GM19463 (cell line): ENCODE data around the gene SLC6A6.

Source experiments
- ATAC-seq: cut with Tn5 transposase; IDR thresholded peaks from one replicate; pipeline ENCODE4 v1.9.1; 2021; ENCODE audit warnings: mild to moderate bottlenecking, moderate library complexity; ENCODE audit not compliant: unreplicated experiment

Gene SLC6A6

DNA sequence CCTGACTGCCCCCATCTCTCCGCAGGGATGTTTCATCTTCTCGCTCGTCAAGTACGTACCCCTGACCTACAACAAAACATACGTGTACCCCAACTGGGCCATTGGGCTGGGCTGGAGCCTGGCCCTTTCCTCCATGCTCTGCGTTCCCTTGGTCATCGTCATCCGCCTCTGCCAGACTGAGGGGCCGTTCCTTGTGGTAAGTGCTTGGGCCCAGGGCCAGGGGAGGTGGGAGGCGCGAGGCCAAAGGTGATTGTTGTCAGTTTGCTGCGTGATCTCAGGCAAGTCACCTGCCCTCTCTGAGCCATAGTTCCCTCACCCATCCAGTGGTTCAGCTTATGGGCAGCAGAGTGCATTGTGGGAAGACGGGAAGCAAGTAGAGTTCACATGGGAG lies 79.2 kb downstream of the SLC6A6 start:
- no peak for ATAC-seq

- no peak for ATAC-seq
Measured at GRCh38 chr3:14482271-14482721, 79.9 kb downstream of the SLC6A6 start.

GRCh38 chr3:14483286-14483685 lies 80.9 kb downstream of the SLC6A6 start:
- no peak for ATAC-seq

DNA sequence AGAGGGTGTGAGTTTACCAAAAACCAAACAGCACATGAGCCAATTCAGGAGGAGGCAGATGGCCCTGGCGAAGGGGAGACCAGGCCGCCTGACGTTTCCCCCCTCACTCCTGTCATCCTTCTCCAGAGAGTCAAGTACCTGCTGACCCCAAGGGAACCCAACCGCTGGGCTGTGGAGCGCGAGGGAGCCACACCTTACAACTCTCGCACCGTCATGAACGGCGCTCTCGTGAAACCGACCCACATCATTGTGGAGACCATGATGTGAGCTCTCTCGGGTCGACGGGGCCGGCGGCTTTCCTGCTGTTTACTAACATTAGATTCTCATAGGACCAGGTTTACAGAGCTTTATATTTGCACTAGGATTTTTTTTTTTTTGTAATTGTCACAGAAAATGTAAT lies 82.3 kb downstream of the SLC6A6 start:
- ATAC-seq = no peak

DNA sequence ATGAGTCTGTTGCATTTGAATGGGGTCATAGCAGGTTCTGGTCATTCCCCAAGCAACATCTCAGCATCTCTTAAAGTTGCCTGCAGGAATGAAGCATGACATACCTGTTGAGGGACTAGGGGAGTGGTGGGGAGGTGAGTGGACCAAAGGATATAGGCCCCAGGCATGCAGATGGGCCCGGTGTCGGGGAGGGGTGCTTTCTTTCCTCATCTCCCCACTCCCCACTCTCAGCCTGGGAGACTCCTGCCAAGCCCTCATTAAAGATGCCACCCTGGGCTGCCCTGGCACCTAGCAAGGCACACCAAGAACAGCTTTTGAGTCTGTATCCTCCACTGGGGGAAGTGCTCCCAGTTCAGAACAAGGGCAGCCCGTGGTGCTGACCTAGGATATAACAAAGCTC lies 83.6 kb downstream of the SLC6A6 start:
- no peak for ATAC-seq

DNA sequence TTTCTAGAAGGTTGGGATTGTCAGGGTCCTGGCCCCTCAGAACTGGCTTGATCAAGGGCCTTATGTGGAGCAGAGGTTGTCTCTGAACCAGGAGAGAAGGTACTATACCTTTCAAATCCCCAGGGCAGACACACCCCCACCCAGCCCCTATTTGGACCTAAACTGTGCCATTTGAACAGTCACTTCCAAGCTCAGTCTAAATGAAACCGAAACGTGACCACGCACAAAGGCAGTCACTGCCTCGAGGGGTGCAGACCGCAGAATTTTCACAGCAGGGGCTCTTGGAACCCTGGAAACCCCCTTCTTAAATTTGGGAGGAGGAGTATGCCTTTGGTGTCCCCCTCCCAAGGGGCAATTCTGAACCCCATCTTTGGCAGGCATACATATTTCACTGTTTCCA lies 84.1 kb downstream of the SLC6A6 start:
- ATAC-seq = no peak

GRCh38 chr3:14487086-14487485 lies 84.7 kb downstream of the SLC6A6 start:
- ATAC-seq = no peak

GRCh38 chr3:14487821-14488220 lies 85.4 kb downstream of the SLC6A6 start:
- no peak for ATAC-seq

DNA sequence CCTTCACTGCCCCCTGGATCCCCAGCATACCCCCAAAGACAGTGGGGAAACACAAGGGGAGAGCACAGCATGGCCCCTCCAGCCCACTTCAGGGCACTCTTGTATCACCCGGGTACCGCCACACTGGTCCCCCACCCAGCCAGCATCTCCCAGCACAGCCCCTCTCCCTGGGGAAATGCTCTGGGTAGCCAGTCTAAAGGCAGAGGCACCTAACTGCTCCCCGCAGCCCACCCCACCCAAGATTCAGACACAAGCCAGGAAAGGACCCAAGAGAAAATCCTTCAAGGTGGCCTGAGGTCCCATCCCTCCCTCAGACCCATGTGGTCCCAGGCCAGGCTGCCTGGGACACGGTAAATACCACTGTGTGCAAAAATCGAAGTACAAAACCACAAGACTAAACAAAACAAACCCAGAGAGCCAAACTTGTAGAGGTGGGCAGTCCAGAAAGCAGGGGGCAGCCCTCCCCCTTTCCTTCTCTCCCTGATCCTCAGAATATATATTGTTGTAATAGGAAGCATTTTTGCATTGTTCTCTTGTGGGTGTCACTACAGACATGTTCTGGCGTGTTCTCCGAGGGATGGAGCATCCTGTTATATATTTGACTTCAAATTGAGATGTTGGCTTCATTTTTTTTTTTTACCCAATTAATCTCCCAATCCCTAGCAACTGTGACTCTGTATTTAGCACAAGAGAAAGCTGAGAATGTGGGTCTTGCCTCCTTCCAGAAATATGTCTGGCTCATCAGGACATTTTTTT lies 86.1 kb downstream of the SLC6A6 start:
- no peak for ATAC-seq

GRCh38 chr3:14489641-14490040 lies 87.2 kb downstream of the SLC6A6 start:
- no peak for ATAC-seq

DNA sequence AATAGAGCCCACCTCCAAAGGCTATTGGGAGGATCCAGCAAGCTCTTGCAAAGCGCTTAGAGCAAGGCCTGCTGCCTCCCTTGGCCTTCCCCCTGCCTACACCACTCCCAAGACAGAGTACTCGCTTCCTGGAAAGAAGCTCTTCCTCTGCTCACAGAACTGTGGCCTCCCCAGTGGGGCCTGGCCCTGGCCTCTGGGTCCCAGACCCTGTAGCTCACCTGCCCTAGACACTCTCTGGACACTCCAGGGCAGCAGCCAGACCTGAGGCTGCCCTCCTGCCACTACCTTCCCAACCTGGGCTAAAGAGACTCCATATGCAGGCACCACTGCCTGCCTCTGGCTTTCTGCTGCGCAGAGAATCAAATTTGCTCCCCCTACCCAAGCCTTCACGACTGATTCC lies 87.8 kb downstream of the SLC6A6 start:
- ATAC-seq = no peak

DNA sequence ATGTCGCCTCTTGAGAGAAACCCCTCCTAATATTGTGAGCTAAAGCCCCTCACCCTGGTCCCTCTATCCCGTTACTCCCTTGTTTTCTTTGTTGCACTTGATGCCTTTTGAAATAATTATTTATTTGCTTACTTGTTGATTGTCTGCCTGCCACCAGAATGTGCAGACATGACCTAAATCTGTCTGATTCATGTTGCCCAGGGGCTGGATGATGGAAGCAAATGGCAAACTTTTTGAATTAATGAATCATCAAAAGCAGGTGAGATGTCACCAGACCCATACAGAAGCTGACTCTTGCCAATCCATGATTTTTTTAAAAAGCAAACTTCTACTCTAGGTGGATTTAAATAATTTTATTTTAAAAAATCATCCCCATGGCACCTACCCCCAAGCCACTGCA lies 88.4 kb downstream of the SLC6A6 start:
- ATAC-seq = no peak

DNA sequence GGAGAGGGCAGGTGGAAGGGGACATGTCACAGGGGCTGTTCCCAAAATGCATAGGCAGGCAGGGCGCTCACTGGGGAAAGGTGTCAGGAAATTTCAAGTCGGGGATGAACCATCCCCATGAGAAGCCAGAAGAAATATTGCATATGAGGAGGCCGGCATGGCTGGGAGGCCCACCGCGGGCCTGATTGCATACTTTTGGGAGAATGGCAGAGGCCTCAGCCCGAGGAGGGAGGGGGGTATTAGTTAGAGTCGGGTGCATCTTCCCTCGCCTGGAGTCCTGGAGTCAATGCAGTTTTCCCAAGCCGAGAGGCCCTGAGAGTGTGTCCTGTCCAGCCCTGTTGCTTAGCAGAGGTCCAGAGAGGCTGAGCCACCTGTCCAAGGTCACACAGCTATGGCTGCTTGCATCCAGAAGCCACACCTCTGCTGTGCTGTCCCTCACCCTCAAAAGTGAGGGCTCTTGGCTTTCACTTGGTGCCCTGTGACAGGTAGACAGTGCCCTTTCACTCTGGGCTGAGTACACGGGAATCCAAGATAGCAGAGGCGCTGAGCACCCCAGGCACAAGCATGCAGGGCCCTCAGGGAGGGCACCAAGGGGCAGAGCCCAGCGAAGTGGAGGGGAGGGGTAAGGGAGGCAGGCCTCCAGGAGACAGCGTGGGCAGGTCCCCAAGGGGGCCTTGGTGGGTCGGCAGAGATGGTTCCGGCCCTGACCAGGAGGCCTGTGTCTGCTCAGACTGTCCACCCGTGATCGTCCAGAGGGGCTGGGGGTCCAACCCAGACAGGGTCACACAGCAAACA lies 89.2 kb downstream of the SLC6A6 start:
- ATAC-seq = no peak

DNA sequence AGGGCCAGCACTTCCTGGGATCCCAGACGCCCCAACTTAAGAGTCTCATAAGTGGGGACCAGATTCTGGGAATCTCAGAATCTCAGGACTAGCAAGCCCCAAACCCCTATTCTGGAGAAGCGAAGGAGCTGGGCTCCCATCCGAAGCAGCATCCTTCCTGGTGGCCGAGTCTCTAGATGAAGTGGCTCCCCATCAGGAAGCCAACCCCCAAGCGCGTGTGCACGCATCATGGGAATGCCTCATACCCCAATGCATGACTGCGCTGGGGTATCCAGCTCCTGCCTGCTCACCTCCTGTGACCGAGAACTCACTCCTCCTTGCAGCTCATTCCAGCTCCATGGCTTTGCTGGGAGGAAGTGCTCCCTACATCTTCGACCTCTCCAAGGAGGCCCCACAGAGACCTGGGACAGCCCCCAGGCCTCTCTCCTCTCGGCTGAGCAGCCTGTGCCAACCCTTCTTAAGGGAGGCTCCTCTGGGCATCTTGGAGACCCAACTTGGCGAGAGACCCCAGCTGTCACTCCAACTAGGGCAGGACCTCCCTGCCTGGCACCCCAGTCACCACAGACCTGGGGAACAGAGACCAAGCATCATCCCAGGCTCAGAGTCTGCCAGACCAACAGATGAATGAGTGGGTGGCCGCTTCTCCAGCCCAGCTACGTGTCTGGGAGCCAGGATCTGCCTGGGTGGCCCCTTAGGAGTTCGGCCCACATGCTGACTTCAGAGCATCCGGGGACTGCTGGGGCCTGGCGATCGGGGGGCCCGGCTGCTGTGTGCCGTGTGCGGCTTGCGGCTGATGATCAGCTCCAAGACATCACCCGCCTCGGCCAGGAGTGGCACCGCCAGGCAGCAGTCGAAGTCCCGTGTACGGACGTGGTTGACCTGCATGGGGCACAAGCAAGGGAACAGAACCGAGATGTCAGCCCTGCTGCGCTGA lies 90.8 kb downstream of the SLC6A6 start:
- no peak for ATAC-seq

- ATAC-seq = no peak
Measured at GRCh38 chr3:14494279-14494972, 92.0 kb downstream of the SLC6A6 start.

DNA sequence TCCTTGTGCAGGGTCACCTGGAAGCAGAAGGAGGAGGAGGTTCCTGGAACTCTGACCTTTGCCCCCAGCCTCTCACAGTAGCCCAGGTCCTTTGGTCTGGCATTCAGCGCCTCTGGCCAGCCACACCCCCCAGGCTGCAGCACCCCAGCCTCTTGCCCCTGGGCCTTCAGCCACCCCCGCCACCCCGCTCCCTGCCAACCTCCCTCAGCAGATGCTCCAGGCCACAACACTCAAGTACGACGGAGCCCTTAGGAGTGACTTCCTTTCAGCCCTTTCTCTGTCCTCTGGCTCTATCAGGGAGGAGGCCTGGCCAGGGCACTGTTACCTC lies 92.5 kb downstream of the SLC6A6 start:
- no peak for ATAC-seq

- ATAC-seq = no peak
Measured at GRCh38 chr3:14496351-14496750, 93.9 kb downstream of the SLC6A6 start.

DNA sequence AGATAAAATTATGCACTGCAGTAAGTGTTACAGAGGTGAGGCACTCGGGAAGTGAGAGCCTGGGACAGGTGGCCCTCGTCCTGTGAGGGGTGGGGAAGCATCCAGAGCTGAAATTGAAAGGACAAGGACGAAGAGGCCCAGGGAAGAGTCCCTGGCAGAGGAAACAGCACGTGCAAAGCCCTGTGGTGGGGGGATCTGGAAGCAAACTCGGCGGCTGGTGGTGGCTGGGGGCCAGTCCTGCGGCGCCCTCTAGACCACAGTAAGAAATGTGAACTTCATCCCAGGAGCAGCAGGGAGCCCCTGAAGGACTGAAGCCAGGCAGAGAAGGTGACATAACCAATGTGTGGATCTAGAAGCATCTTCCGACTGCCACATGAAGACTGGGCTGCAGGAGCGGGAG lies 94.9 kb downstream of the SLC6A6 start:
- ATAC-seq = no peak

GRCh38 chr3:14502472-14502871 lies 100.1 kb downstream of the SLC6A6 start:
- ATAC-seq = no peak

DNA sequence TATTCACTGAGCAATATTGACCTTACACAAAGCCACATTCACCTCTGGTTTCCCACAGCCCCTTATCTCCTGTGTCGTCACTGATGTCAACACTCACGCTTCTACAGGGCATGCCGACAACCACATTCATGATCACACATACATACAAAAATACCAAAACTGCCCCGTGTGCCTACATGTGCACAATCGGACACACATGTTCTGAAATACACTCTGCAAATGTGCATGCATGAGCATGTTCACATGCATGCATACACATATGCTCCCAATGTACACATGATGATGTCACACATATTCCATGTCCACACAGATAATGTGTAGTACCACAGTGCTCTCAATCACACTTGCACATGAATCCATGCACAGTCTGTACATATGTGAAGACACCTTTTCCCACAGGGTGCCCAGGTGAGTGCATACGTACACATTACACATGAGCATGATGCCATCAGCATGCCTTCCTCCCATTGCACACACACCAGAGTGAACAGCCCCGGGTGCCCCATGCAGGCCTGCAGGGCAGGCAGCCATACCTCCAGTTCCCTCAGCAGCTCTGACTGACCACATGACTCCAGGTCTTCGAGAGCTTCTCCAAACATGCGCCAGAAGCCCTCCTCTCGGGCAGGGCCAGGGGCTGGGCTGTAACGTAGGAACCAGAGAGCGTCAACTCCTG lies 100.8 kb downstream of the SLC6A6 start:
- ATAC-seq = no peak
